Sigmoid colon (tissue), 4 donors: Measurements from ENCODE around the gene C17orf107.
"Not testable (repeated sequence)": the region's sequence is repeated elsewhere in the genome, so short reads cannot be mapped to it uniquely, and the experiment has no call there.

Experiments used
- CTCF ChIP-seq, 4 experiments: fragments of 450-650 bp in 3 of 4; fragments of 200-600 bp in 1 of 4; IDR thresholded peaks; one replicate each; pipeline ENCODE4 v1.5.1; 2016 to 2019; ENCODE audit warnings: antibody characterized with exemption in 4 of 4, mild to moderate bottlenecking in 3 of 4, moderate library complexity in 2 of 4
- EP300 ChIP-seq, 4 donors: sonication (generic); formaldehyde crosslinking; IDR thresholded peaks; one replicate each; pipeline ENCODE4 v1.6.1; 2017; ENCODE audit warnings: antibody characterized with exemption in 4 of 4
- POLR2A ChIP-seq, 2 donors: fragments of 450-650 bp; IDR thresholded peaks; one replicate each; pipeline ENCODE4 v1.6.1; 2016; ENCODE audit warnings: antibody characterized with exemption in 2 of 2, mild to moderate bottlenecking in 2 of 2, moderate library complexity in 2 of 2

- not testable (repeated sequence) for TF ChIP-seq POLR2A, CTCF, EP300 (IDR thresholded peaks at IDR 0.05)
Observed at GRCh38 chr17:4926577-4927335, 27.4 kb downstream of the C17orf107 start.
